ENCODE data around the gene OR52D1. TPM values are rescaled to one million over a fixed set of nuclear protein-coding genes. Genes with fewer than 3 reads are reported as not detected.

OR52D1 gene
- total RNA-seq (2014; rRNA removed; shearing (Covaris generic); ENCODE audit: low replicate concordance), result not detected in 2 replicates

GRCh38 chr11:5488385-5488784, at the start of gene OR52D1:
Gene OR52D1 (plus strand): TSS chr11:5488685. CDS start chr11:5488707, 22 bp downstream.
- in situ Hi-C loops (cut with HindIII; ENCODE audit: low pct_unique_long_range_greater_than_20kb, low sequenced_read_pairs), result no loop called here
- DNase-seq (ENCODE audit: low read depth), result no peak

GRCh38 chr11:5441414-5441813, 47.1 kb upstream of the OR52D1 start, which contains the start of gene OR51I1:
Gene OR51I1 (minus strand): TSS chr11:5441514. CDS start chr11:5441514, 0 bp downstream.
- DNase-seq (ENCODE audit: low read depth), result no peak
- in situ Hi-C loops (cut with HindIII; ENCODE audit: low pct_unique_long_range_greater_than_20kb, low sequenced_read_pairs), result no loop called here

GRCh38 chr11:5443835-5444393, 44.6 kb upstream of the OR52D1 start:
- no peak for DNase-seq (ENCODE audit: low read depth)
- in situ Hi-C loops (cut with HindIII; ENCODE audit: low pct_unique_long_range_greater_than_20kb, low sequenced_read_pairs), result no loop called here

- in situ Hi-C loops (cut with HindIII; ENCODE audit: low pct_unique_long_range_greater_than_20kb, low sequenced_read_pairs), result no loop called here
- no peak for DNase-seq (ENCODE audit: low read depth)
These were observed 39.5 kb upstream of the OR52D1 start, which contains the start of gene OR51I2 for GRCh38 chr11:5449023-5449422. Gene OR51I2 (plus strand): TSS chr11:5449323. CDS start chr11:5453489, 4,166 bp downstream.

- DNase-seq (ENCODE audit: low read depth), result no peak
- in situ Hi-C loops (cut with HindIII; ENCODE audit: low pct_unique_long_range_greater_than_20kb, low sequenced_read_pairs), result no loop called here
These were observed 39.1 kb upstream of the OR52D1 start for GRCh38 chr11:5449432-5449831.

- in situ Hi-C loops (cut with HindIII; ENCODE audit: low pct_unique_long_range_greater_than_20kb, low sequenced_read_pairs), result no loop called here
- no peak for DNase-seq (ENCODE audit: low read depth)
These were observed 27.4 kb upstream of the OR52D1 start for GRCh38 chr11:5460983-5461621.

- no peak for DNase-seq (ENCODE audit: low read depth)
- in situ Hi-C loops (cut with HindIII; ENCODE audit: low pct_unique_long_range_greater_than_20kb, low sequenced_read_pairs), result no loop called here
These were observed 21.0 kb upstream of the OR52D1 start for GRCh38 chr11:5467527-5467926.

GRCh38 chr11:5473921-5474320, 14.6 kb upstream of the OR52D1 start:
- DNase-seq (ENCODE audit: low read depth), result no peak
- in situ Hi-C loops (cut with HindIII; ENCODE audit: low pct_unique_long_range_greater_than_20kb, low sequenced_read_pairs), result no loop called here

- in situ Hi-C loops (cut with HindIII; ENCODE audit: low pct_unique_long_range_greater_than_20kb, low sequenced_read_pairs), result no loop called here
- peak; percentile 8 for DNase-seq (ENCODE audit: low read depth)
These were observed 12.2 kb upstream of the OR52D1 start for GRCh38 chr11:5476186-5476819.

GRCh38 chr11:5486003-5486402, 2.5 kb upstream of the OR52D1 start:
- DNase-seq (ENCODE audit: low read depth), result no peak
- in situ Hi-C loops (cut with HindIII; ENCODE audit: low pct_unique_long_range_greater_than_20kb, low sequenced_read_pairs), result no loop called here

- in situ Hi-C loops (cut with HindIII; ENCODE audit: low pct_unique_long_range_greater_than_20kb, low sequenced_read_pairs), result no loop called here
These were observed 2.1 kb upstream of the OR52D1 start for GRCh38 chr11:5486421-5486820.

GRCh38 chr11:5488798-5489399, 414 bp downstream of the OR52D1 start:
- in situ Hi-C loops (cut with HindIII; ENCODE audit: low pct_unique_long_range_greater_than_20kb, low sequenced_read_pairs), result no loop called here
- DNase-seq (ENCODE audit: low read depth), result no peak

More at GRCh38 chr11:5486421-5486820, 2.1 kb upstream of the OR52D1 start:
- no peak for DNase-seq (ENCODE audit: low read depth)

- no peak for DNase-seq (ENCODE audit: low read depth)
- in situ Hi-C loops (cut with HindIII; ENCODE audit: low pct_unique_long_range_greater_than_20kb, low sequenced_read_pairs), result no loop called here
These were observed 1.3 kb downstream of the OR52D1 start for GRCh38 chr11:5489576-5490357.

- no peak for DNase-seq (ENCODE audit: low read depth)
- in situ Hi-C loops (cut with HindIII; ENCODE audit: low pct_unique_long_range_greater_than_20kb, low sequenced_read_pairs), result no loop called here
These were observed 11.2 kb downstream of the OR52D1 start for GRCh38 chr11:5499671-5500070.

GRCh38 chr11:5500393-5500801, 11.9 kb downstream of the OR52D1 start:
- no peak for DNase-seq (ENCODE audit: low read depth)
- in situ Hi-C loops (cut with HindIII; ENCODE audit: low pct_unique_long_range_greater_than_20kb, low sequenced_read_pairs), result no loop called here

GRCh38 chr11:5504403-5504921, 16.0 kb downstream of the OR52D1 start:
- in situ Hi-C loops (cut with HindIII; ENCODE audit: low pct_unique_long_range_greater_than_20kb, low sequenced_read_pairs), result no loop called here

GRCh38 chr11:5505363-5506048, 17.0 kb downstream of the OR52D1 start:
- in situ Hi-C loops (cut with HindIII; ENCODE audit: low pct_unique_long_range_greater_than_20kb, low sequenced_read_pairs), result no loop called here
- no peak for DNase-seq (ENCODE audit: low read depth)

More at GRCh38 chr11:5504403-5504921, 16.0 kb downstream of the OR52D1 start:
- no peak for DNase-seq (ENCODE audit: low read depth)

Data from Caki2 (cell line).